OCI-LY1 (cell line): ENCODE results near the gene PRAC1.

Experiments used
- EZH2 ChIP-seq: fragments of 200-600 bp; sonication (generic), shearing (Covaris generic); IDR thresholded peaks from 2 replicates; pipeline ENCODE4 v1.8.0; 2017; ENCODE audit warnings: borderline replicate concordance, mixed run types, mild to moderate bottlenecking, antibody characterized with exemption, low read length, moderate library complexity, mixed read lengths
- TF ChIP-seq, protein P1 (sequence below): fragments of 200-600 bp; sonication (generic), shearing (Covaris generic); IDR thresholded peaks from 2 replicates; pipeline ENCODE4 v1.5.1; 2017; ENCODE audit warnings: mild to moderate bottlenecking, antibody characterized with exemption, low read length, moderate library complexity, mixed read lengths

DNA sequence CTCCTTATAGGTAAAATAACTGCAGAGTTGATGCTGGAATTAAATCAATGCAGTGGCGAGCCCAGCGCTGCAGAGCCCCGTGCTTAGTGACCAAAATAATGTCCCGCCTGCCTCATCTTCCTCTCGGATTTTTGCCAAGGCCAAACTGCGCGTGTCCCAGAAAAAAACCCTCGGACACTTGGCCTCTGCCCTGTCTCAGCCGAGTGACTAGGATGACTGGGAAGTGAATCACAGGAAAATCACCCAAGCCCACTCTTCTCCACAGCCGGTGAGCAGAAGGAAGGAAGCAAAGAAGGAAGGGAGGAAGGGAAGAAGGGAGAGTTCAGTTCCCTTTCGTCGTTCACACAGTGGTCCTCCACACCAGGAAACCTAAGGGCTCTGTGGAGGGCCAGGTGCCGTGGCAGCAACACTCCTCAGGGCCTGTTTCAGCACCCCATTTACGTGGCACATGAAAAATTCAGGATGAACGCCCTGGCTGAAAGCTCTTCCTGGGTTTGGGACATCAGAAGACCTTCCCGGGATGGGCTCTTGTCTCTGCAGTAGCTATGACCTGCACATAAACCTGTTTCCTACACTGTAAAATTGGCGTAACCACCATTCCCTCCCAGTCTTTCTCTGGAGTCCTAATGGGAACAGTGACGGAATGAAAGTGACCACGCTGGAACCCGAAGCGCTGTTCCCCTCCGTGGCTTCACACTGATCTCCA lies 31.6 kb upstream of the PRAC1 start:
- TF ChIP-seq, protein P1, sequence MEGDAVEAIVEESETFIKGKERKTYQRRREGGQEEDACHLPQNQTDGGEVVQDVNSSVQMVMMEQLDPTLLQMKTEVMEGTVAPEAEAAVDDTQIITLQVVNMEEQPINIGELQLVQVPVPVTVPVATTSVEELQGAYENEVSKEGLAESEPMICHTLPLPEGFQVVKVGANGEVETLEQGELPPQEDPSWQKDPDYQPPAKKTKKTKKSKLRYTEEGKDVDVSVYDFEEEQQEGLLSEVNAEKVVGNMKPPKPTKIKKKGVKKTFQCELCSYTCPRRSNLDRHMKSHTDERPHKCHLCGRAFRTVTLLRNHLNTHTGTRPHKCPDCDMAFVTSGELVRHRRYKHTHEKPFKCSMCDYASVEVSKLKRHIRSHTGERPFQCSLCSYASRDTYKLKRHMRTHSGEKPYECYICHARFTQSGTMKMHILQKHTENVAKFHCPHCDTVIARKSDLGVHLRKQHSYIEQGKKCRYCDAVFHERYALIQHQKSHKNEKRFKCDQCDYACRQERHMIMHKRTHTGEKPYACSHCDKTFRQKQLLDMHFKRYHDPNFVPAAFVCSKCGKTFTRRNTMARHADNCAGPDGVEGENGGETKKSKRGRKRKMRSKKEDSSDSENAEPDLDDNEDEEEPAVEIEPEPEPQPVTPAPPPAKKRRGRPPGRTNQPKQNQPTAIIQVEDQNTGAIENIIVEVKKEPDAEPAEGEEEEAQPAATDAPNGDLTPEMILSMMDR: no peak
- no peak for TF ChIP-seq EZH2
